ENCODE results near the gene KRTAP12-2. TPM values are rescaled to one million over a fixed set of nuclear protein-coding genes. Genes with fewer than 3 reads are reported as not detected.

The KRTAP12-2 gene
- not detected in 2 replicates for total RNA-seq (2013; cell fraction: nucleolus; rRNA removed)
- total RNA-seq (2014; rRNA removed): not detected in 2 replicates
- total RNA-seq (2014; rRNA removed; fragmentation: Illumina TruSeq; extraction: Trizol): not detected in 2 replicates
- total RNA-seq (2021): not detected in 2 replicates
- polyA plus RNA-seq (2011; ENCODE audit: low read depth): not detected
- polyA plus RNA-seq (2011; rRNA removed): not detected in 2 replicates
- not detected in 2 replicates for polyA plus RNA-seq (2011; cell fraction: cytosol; rRNA removed)
- not detected in 2 replicates for polyA plus RNA-seq (2011; cell fraction: nucleus; rRNA removed)
- not detected in 2 replicates for polyA plus RNA-seq (2012)
- not detected in 2 replicates for polyA plus RNA-seq (2014; fragmentation: Illumina TruSeq; extraction: Trizol)
- not detected for polyA plus RNA-seq (2014; fragmentation: Nextera tagmentation; extraction: Ambion mirVana)
- polyA plus RNA-seq (2014; rRNA removed): not detected in 2 replicates
- polyA plus RNA-seq (2016; fragmentation: Nextera tagmentation; extraction: Ambion mirVana): not detected
- polyA minus RNA-seq (2011; rRNA and poly(A)+ RNA removed): not detected in 2 replicates
- polyA minus RNA-seq (2011; cell fraction: cytosol; rRNA and poly(A)+ RNA removed): not detected in 2 replicates
- polyA minus RNA-seq (2011; cell fraction: nucleus; rRNA and poly(A)+ RNA removed): not detected in 2 replicates
- not detected for Bru-seq, nascent RNA
- not detected for BruChase-seq, experiment 1, labeled RNA remaining after a 6-hour chase
- not detected for BruChase-seq, experiment 2, labeled RNA remaining after a 2-hour chase
- long read RNA-seq, experiment 1: 0 reads
- long read RNA-seq, experiment 2: 0 reads

- Histone ChIP-seq H4K20me1 (ENCODE audit: control insufficient read depth, insufficient read depth) (no peaks in the 10 kb centered on the region), H2AFZ (ENCODE audit: control insufficient read depth, low read depth, low read length) (no peak within 1 kb of the TSS), H3K9ac (ENCODE audit: control insufficient read depth, insufficient read depth, low read length) (no peak within 1 kb of the TSS), H3K79me2 (ENCODE audit: control insufficient read depth, insufficient read depth, low read length) (no peaks in the 10 kb centered on the region), H3K4me1 (ENCODE audit: control insufficient read depth, insufficient read depth, low read length) (no peaks in the 10 kb centered on the region), H3K4me3 (no peak within 1 kb of the TSS), H3K4me2 (ENCODE audit: control insufficient read depth, insufficient read depth) (no peak within 1 kb of the TSS), H3K27me3 (replicated peaks in 1 of 2; ENCODE audit: control insufficient read depth in 2 of 2, insufficient read depth in 2 of 2, low read length in 1 of 2) (no peaks in the 10 kb centered on the region), H3K9me3 (replicated peaks; ENCODE audit: control insufficient read depth, insufficient read depth, low read length) (no peaks in the 10 kb centered on the region; the same call in 2 of the 3 replicates), H3K27ac (ENCODE audit: control insufficient read depth, insufficient read depth) (no peak within 1 kb of the TSS), H3K36me3 (ENCODE audit: control insufficient read depth in 2 of 2, insufficient read depth in 2 of 2, low read length in 1 of 2) (no peaks in the 10 kb centered on the region)
- ATAC-seq (no peak), FAIRE-seq (no peak), DNase-seq (ENCODE audit: low read depth, low spot score) (no peak)
- WGBS (ENCODE audit: insufficient coverage, insufficient replicate concordance, low lambda C conversion rate, missing lambda C conversion rate): 15% methylated on average over 19 of the region's 19 CpGs
- ChIA-PET RAD21 (ENCODE audit: unreplicated experiment) (no interaction called here), POLR2A (no interaction called here), SMC1A (ENCODE audit: uncharacterized antibody, unreplicated experiment) (no interaction called here), CTCF (interaction anchor here (0.6 kb wide), 1 partner anchor 87 kb away, joined by 3 read pairs; no protein-coding TSS in a partner anchor)
- intact Hi-C loops (cut with micrococcal nuclease; ENCODE audit: unreplicated experiment): no loop called here
- no TSS peak for BruUV-seq (replicated peaks)
- no peak for TF ChIP-seq CREB1 (IDR thresholded peaks at IDR 0.05; ENCODE audit: low read depth)
- TF ChIP-seq RBBP5 (conservative IDR thresholded peaks at IDR 0.05): no peak
- no peak for TF ChIP-seq CREM (IDR thresholded peaks at IDR 0.05; ENCODE audit: low read depth)
- TF ChIP-seq POU2F2 (IDR thresholded peaks at IDR 0.05; ENCODE audit: borderline replicate concordance, low read depth, low read length): no peak
- no peak for TF ChIP-seq SMARCA5 (IDR thresholded peaks at IDR 0.05)
- in situ Hi-C loops (cut with MboI): no loop called here
Observed at GRCh38 chr21:44666401-44667320, at the start of gene KRTAP12-2. Gene KRTAP12-2 (minus strand): TSS chr21:44666927. CDS start chr21:44666886, 41 bp downstream.
